Measurements from ENCODE around the gene AMN. TPM values are rescaled to one million over a fixed set of nuclear protein-coding genes. Genes with fewer than 3 reads are reported as not detected.

AMN gene
- total and polyA plus RNA-seq, 2 experiments from 2014 or later = 0.69 to 1.2 TPM

DNA sequence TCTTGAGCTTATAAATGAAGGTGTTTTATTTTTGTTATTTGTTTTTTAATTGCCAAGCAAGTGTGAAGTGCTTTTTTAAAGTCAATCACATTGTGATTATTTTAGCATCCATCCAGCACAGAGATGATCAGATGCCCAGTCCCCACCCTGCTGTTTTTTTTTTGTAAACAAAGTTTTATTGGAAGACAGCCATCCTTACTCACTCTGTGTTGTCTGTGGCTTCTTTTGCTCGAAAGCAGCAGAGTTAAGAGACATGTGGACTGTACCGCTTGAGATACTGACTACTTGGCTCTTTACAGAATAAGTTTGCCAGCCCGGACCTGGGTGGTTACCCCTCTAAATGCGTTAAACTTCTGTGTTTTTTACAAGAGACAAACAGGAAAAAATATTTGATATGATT, 30.9 kb upstream of the AMN start:
- H3K27me3 Mint-ChIP-seq (ENCODE audit: insufficient read depth, low read depth, poor library complexity) = no peaks in the 10 kb centered on the region
- DNase-seq (ENCODE audit: low spot score) = no peak
- no peaks in the 10 kb centered on the region for H3K9me3 Mint-ChIP-seq
- H3K36me3 Mint-ChIP-seq (ENCODE audit: low read depth) = no peaks in the 10 kb centered on the region
- Histone ChIP-seq H3K36me3 (ENCODE audit: insufficient read depth) (no peaks in the 10 kb centered on the region), H3K4me3 (no peak overlapping the region), H2AFZ (no peak overlapping the region), H3K4me1 (ENCODE audit: insufficient read depth) (no peaks in the 10 kb centered on the region), H3K27ac (ENCODE audit: low read depth) (no peak overlapping the region), H3K79me2 (replicated peaks; ENCODE audit: insufficient read depth) (no peaks in the 10 kb centered on the region), H3K4me2 (no peak overlapping the region), H3K27me3 (ENCODE audit: insufficient read depth) (no peaks in the 10 kb centered on the region), H4K20me1 (replicated peaks; ENCODE audit: insufficient read depth) (no peaks in the 10 kb centered on the region), H3F3A (replicated peaks; ENCODE audit: low read depth) (no peaks in the 10 kb centered on the region), H3K9me2 (ENCODE audit: insufficient read depth) (no peaks in the 10 kb centered on the region)
- ATAC-seq = no peak
- no peak overlapping the region for H3K4me3 Mint-ChIP-seq
- TF ChIP-seq CREB1 (CRISPR knock-in tag; IDR thresholded peaks at IDR 0.05; ENCODE audit: low read depth) (no peak), JUNB (IDR thresholded peaks at IDR 0.05; ENCODE audit: unreplicated experiment) (no peak), NANOG (IDR thresholded peaks at IDR 0.05; ENCODE audit: borderline replicate concordance) (no peak), ZNF114 (CRISPR knock-in tag; IDR thresholded peaks at IDR 0.05) (no peak), EZH2 (IDR thresholded peaks at IDR 0.05; ENCODE audit: low read depth, unreplicated experiment) (no peak), EZH2phosphoT487 (IDR thresholded peaks at IDR 0.05; ENCODE audit: unreplicated experiment) (no peak), ZNF331 (CRISPR knock-in tag; IDR thresholded peaks at IDR 0.05; ENCODE audit: low read depth) (no peak), POLR2AphosphoS5 (IDR thresholded peaks at IDR 0.05; ENCODE audit: low read depth) (no peak), STAT1 (IDR thresholded peaks at IDR 0.05; ENCODE audit: unreplicated experiment) (no peak)
- TF ChIP-seq, protein P1, sequence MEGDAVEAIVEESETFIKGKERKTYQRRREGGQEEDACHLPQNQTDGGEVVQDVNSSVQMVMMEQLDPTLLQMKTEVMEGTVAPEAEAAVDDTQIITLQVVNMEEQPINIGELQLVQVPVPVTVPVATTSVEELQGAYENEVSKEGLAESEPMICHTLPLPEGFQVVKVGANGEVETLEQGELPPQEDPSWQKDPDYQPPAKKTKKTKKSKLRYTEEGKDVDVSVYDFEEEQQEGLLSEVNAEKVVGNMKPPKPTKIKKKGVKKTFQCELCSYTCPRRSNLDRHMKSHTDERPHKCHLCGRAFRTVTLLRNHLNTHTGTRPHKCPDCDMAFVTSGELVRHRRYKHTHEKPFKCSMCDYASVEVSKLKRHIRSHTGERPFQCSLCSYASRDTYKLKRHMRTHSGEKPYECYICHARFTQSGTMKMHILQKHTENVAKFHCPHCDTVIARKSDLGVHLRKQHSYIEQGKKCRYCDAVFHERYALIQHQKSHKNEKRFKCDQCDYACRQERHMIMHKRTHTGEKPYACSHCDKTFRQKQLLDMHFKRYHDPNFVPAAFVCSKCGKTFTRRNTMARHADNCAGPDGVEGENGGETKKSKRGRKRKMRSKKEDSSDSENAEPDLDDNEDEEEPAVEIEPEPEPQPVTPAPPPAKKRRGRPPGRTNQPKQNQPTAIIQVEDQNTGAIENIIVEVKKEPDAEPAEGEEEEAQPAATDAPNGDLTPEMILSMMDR (conservative IDR thresholded peaks at IDR 0.05; ENCODE audit: low read depth in 2 of 2) = no peak
- TF ChIP-seq, protein P2, sequence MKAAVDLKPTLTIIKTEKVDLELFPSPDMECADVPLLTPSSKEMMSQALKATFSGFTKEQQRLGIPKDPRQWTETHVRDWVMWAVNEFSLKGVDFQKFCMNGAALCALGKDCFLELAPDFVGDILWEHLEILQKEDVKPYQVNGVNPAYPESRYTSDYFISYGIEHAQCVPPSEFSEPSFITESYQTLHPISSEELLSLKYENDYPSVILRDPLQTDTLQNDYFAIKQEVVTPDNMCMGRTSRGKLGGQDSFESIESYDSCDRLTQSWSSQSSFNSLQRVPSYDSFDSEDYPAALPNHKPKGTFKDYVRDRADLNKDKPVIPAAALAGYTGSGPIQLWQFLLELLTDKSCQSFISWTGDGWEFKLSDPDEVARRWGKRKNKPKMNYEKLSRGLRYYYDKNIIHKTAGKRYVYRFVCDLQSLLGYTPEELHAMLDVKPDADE (IDR thresholded peaks at IDR 0.05) = no peak
- TF ChIP-seq, protein P3, sequence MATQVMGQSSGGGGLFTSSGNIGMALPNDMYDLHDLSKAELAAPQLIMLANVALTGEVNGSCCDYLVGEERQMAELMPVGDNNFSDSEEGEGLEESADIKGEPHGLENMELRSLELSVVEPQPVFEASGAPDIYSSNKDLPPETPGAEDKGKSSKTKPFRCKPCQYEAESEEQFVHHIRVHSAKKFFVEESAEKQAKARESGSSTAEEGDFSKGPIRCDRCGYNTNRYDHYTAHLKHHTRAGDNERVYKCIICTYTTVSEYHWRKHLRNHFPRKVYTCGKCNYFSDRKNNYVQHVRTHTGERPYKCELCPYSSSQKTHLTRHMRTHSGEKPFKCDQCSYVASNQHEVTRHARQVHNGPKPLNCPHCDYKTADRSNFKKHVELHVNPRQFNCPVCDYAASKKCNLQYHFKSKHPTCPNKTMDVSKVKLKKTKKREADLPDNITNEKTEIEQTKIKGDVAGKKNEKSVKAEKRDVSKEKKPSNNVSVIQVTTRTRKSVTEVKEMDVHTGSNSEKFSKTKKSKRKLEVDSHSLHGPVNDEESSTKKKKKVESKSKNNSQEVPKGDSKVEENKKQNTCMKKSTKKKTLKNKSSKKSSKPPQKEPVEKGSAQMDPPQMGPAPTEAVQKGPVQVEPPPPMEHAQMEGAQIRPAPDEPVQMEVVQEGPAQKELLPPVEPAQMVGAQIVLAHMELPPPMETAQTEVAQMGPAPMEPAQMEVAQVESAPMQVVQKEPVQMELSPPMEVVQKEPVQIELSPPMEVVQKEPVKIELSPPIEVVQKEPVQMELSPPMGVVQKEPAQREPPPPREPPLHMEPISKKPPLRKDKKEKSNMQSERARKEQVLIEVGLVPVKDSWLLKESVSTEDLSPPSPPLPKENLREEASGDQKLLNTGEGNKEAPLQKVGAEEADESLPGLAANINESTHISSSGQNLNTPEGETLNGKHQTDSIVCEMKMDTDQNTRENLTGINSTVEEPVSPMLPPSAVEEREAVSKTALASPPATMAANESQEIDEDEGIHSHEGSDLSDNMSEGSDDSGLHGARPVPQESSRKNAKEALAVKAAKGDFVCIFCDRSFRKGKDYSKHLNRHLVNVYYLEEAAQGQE (IDR thresholded peaks at IDR 0.05; ENCODE audit: unreplicated experiment) = no peak
- TF ChIP-seq, protein P4, sequence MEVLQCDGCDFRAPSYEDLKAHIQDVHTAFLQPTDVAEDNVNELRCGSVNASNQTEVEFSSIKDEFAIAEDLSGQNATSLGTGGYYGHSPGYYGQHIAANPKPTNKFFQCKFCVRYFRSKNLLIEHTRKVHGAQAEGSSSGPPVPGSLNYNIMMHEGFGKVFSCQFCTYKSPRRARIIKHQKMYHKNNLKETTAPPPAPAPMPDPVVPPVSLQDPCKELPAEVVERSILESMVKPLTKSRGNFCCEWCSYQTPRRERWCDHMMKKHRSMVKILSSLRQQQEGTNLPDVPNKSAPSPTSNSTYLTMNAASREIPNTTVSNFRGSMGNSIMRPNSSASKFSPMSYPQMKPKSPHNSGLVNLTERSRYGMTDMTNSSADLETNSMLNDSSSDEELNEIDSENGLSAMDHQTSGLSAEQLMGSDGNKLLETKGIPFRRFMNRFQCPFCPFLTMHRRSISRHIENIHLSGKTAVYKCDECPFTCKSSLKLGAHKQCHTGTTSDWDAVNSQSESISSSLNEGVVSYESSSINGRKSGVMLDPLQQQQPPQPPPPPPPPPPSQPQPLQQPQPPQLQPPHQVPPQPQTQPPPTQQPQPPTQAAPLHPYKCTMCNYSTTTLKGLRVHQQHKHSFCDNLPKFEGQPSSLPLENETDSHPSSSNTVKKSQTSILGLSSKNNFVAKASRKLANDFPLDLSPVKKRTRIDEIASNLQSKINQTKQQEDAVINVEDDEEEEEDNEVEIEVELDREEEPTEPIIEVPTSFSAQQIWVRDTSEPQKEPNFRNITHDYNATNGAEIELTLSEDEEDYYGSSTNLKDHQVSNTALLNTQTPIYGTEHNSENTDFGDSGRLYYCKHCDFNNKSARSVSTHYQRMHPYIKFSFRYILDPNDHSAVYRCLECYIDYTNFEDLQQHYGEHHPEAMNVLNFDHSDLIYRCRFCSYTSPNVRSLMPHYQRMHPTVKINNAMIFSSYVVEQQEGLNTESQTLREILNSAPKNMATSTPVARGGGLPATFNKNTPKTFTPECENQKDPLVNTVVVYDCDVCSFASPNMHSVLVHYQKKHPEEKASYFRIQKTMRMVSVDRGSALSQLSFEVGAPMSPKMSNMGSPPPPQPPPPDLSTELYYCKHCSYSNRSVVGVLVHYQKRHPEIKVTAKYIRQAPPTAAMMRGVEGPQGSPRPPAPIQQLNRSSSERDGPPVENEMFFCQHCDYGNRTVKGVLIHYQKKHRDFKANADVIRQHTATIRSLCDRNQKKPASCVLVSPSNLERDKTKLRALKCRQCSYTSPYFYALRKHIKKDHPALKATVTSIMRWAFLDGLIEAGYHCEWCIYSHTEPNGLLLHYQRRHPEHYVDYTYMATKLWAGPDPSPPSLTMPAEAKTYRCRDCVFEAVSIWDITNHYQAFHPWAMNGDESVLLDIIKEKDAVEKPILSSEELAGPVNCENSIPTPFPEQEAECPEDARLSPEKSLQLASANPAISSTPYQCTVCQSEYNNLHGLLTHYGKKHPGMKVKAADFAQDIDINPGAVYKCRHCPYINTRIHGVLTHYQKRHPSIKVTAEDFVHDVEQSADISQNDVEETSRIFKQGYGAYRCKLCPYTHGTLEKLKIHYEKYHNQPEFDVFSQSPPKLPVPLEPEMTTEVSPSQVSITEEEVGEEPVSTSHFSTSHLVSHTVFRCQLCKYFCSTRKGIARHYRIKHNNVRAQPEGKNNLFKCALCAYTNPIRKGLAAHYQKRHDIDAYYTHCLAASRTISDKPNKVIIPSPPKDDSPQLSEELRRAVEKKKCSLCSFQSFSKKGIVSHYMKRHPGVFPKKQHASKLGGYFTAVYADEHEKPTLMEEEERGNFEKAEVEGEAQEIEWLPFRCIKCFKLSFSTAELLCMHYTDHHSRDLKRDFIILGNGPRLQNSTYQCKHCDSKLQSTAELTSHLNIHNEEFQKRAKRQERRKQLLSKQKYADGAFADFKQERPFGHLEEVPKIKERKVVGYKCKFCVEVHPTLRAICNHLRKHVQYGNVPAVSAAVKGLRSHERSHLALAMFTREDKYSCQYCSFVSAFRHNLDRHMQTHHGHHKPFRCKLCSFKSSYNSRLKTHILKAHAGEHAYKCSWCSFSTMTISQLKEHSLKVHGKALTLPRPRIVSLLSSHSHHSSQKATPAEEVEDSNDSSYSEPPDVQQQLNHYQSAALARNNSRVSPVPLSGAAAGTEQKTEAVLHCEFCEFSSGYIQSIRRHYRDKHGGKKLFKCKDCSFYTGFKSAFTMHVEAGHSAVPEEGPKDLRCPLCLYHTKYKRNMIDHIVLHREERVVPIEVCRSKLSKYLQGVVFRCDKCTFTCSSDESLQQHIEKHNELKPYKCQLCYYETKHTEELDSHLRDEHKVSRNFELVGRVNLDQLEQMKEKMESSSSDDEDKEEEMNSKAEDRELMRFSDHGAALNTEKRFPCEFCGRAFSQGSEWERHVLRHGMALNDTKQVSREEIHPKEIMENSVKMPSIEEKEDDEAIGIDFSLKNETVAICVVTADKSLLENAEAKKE (CRISPR knock-in tag; IDR thresholded peaks at IDR 0.05) = no peak
- H3K4me1 Mint-ChIP-seq = peaks cover 6% of the 10 kb centered on the region; the same call in 1 of the 3 replicates
- H3K27ac Mint-ChIP-seq = no peak overlapping the region

Measured in GM23338 (cell line).